Caco-2 (cell line): ENCODE data around the gene UCHL5. TPM values are rescaled to one million over a fixed set of nuclear protein-coding genes. Genes with fewer than 3 reads are reported as not detected.

ENCODE experiments used
- BruUV-seq: library from RNA; stranded (reverse); fragments of 400-500 nt; replicated peaks from 2 replicates; lab custom pipeline; 2021; lab: Mats Ljungman, UMichigan
- CTCF ChIA-PET: fragments of 300-600 bp; sonication (Branson Sonifier 250); formaldehyde crosslinking; loops from one replicate; lab custom pipeline; 2022; ENCODE audit warnings: antibody characterized with exemption; lab: Charles Lee
- POLR2A ChIA-PET: fragments of 300-600 bp; sonication (Branson Sonifier 250); formaldehyde crosslinking; loops from one replicate; lab custom pipeline; 2022; ENCODE audit warnings: antibody characterized with exemption; lab: Charles Lee
- DNase-seq, 2 experiments: peaks; one replicate each; pipeline versions ENCODE4 v3.0.0 to v3.0.0-alpha.2; 2020 to 2022
- H3K27me3 ChIP-seq: replicated peaks from 2 replicates; pipeline ENCODE4 v1.6.0; 2011; ENCODE audit warnings: low read length; ENCODE audit not compliant: control insufficient read depth, insufficient read depth
- H3K36me3 ChIP-seq: 2 replicates; pipeline ENCODE4 v1.5.1; 2011; ENCODE audit warnings: low read length; ENCODE audit not compliant: control insufficient read depth, insufficient read depth
- H3K4me1 ChIP-seq: fragments of 250-450 bp; sonication (Bioruptor Pico); 2 replicates; pipeline ENCODE4 v1.5.1; 2020; ENCODE audit warnings: mild to moderate bottlenecking
- H3K4me3 ChIP-seq: 2 replicates; pipeline ENCODE4 v1.5.1; 2011; ENCODE audit warnings: low read depth, mild to moderate bottlenecking, control low read depth, low read length
- H3K9me3 ChIP-seq: fragments of 250-450 bp; sonication (Bioruptor Pico); 2 replicates; pipeline ENCODE4 v1.5.1; 2020; ENCODE audit warnings: mild to moderate bottlenecking, moderate library complexity
- H3K27ac Mint-ChIP-seq: one replicate; pipeline ENCODE4 v1.8.0; 2022; ENCODE audit warnings: mixed read lengths; ENCODE audit not compliant: unreplicated experiment
- H3K27me3 Mint-ChIP-seq: one replicate; pipeline ENCODE4 v1.8.0; 2022; ENCODE audit warnings: mixed read lengths; ENCODE audit not compliant: insufficient read depth, unreplicated experiment
- H3K36me3 Mint-ChIP-seq: one replicate; pipeline ENCODE4 v1.8.0; 2022; ENCODE audit warnings: mild to moderate bottlenecking, mixed read lengths; ENCODE audit not compliant: insufficient read depth, unreplicated experiment
- H3K4me1 Mint-ChIP-seq: one replicate; pipeline ENCODE4 v1.8.0; 2022; ENCODE audit warnings: low read depth, mixed read lengths; ENCODE audit not compliant: unreplicated experiment
- H3K4me3 Mint-ChIP-seq: one replicate; pipeline ENCODE4 v1.8.0; 2022; ENCODE audit warnings: mild to moderate bottlenecking, moderate library complexity, mixed read lengths; ENCODE audit not compliant: unreplicated experiment
- H3K9me3 Mint-ChIP-seq: one replicate; pipeline ENCODE4 v1.8.0; 2022; ENCODE audit warnings: mixed read lengths; ENCODE audit not compliant: unreplicated experiment
- CTCF ChIP-seq, 2 experiments: fragments of 200-600 bp in 1 of 2; IDR thresholded peaks; 1 replicate in 1 of 2; 2 replicates in 1 of 2; pipeline versions ENCODE4 v1.5.1 to v1.8.0; 2011 to 2022; ENCODE audit warnings: antibody characterized with exemption in 1 of 2, control low read depth in 1 of 2, inconsistent platforms in 1 of 2, low read depth in 1 of 2, low read length in 1 of 2, mild to moderate bottlenecking in 1 of 2, moderate library complexity in 1 of 2; ENCODE audit not compliant: insufficient read depth in 1 of 2, severe bottlenecking in 1 of 2, unreplicated experiment in 1 of 2
- intact Hi-C: fragments of 100-400 bp; cut with micrococcal nuclease; formaldehyde crosslinking; loops from one replicate; pipeline ENCODE4 v1.10.0; 2022; ENCODE audit not compliant: unreplicated experiment
- total RNA-seq: library from RNA; stranded (reverse); gene quantifications from 2 replicates; pipeline ENCODE4 v1.2.3, GENCODE V29; 2022

The UCHL5 gene
- total RNA-seq, 1 experiment from 2014 or later: 49.6 TPM

- Mint-ChIP-seq H3K4me1 (peaks cover 13% of the 10 kb centered on the region), H3K27me3 (no peaks in the 10 kb centered on the region), H3K9me3 (no peaks in the 10 kb centered on the region), H3K27ac (peak overlapping the region; percentile 75), H3K4me3 (peak overlapping the region; percentile 79), H3K36me3 (peaks cover 13% of the 10 kb centered on the region)
- no TSS peak for BruUV-seq
- H3K9me3 ChIP-seq: no peaks in the 10 kb centered on the region
- ChIA-PET POLR2A (no interaction called here), CTCF (no interaction called here)
- H3K4me3 ChIP-seq: peak overlapping the region; percentile 57
- H3K36me3 ChIP-seq: no peaks in the 10 kb centered on the region
- H3K27me3 ChIP-seq: no peaks in the 10 kb centered on the region
- DNase-seq: no peak
- H3K4me1 ChIP-seq: peaks cover 8% of the 10 kb centered on the region; the same call in 1 of the 2 replicates
- no peak for TF ChIP-seq CTCF (IDR thresholded peaks at IDR 0.05; ENCODE audit: insufficient read depth in 1 of 2, low read depth in 1 of 2, low read length in 1 of 2, severe bottlenecking in 1 of 2, unreplicated experiment in 1 of 2)
- intact Hi-C loops: loop anchor here (2.0 kb wide), 1 partner anchor 33 kb away; no protein-coding TSS in a partner anchor
Observed at GRCh38 chr1:193103759-193104501, 44.8 kb upstream of the UCHL5 start.

GRCh38 chr1:193102662-193103061, 43.5 kb upstream of the UCHL5 start:
- no peak overlapping the region for H3K4me3 Mint-ChIP-seq
- no peaks in the 10 kb centered on the region for H3K27me3 ChIP-seq
- ChIA-PET POLR2A (interaction anchor here (0.6 kb wide), 2 partner anchors 9 to 13 kb away, joined by 4 read pairs; no protein-coding TSS in a partner anchor), CTCF (no interaction called here)
- no peak for TF ChIP-seq CTCF (IDR thresholded peaks at IDR 0.05; ENCODE audit: insufficient read depth in 1 of 2, low read depth in 1 of 2, low read length in 1 of 2, severe bottlenecking in 1 of 2, unreplicated experiment in 1 of 2)
- peaks cover 13% of the 10 kb centered on the region for H3K36me3 Mint-ChIP-seq
- peaks cover 8% of the 10 kb centered on the region; the same call in 1 of the 2 replicates for H3K4me1 ChIP-seq
- no peaks in the 10 kb centered on the region for H3K9me3 Mint-ChIP-seq
- no peaks in the 10 kb centered on the region for H3K36me3 ChIP-seq
- DNase-seq: no peak
- BruUV-seq: no TSS peak
- intact Hi-C loops: no loop called here
- no peaks in the 10 kb centered on the region for H3K9me3 ChIP-seq
- no peak overlapping the region for H3K4me3 ChIP-seq
- no peak overlapping the region for H3K27ac Mint-ChIP-seq
- peaks cover 13% of the 10 kb centered on the region for H3K4me1 Mint-ChIP-seq
- H3K27me3 Mint-ChIP-seq: no peaks in the 10 kb centered on the region

GRCh38 chr1:193094112-193094511, 35.0 kb upstream of the UCHL5 start:
- intact Hi-C loops: no loop called here
- Histone ChIP-seq H3K4me1 (no peaks in the 10 kb centered on the region), H3K4me3 (no peak overlapping the region), H3K27me3 (no peaks in the 10 kb centered on the region), H3K9me3 (no peaks in the 10 kb centered on the region), H3K36me3 (no peaks in the 10 kb centered on the region)
- BruUV-seq: no TSS peak
- ChIA-PET CTCF (no interaction called here), POLR2A (interaction anchor here (0.6 kb wide), 1 partner anchor 9 kb away, joined by 4 read pairs; no protein-coding TSS in a partner anchor)
- no peak for TF ChIP-seq CTCF (IDR thresholded peaks at IDR 0.05; ENCODE audit: insufficient read depth in 1 of 2, low read depth in 1 of 2, low read length in 1 of 2, severe bottlenecking in 1 of 2, unreplicated experiment in 1 of 2)
- peaks cover 6% of the 10 kb centered on the region for H3K36me3 Mint-ChIP-seq
- H3K4me3 Mint-ChIP-seq: no peak overlapping the region
- H3K27ac Mint-ChIP-seq: no peak overlapping the region
- DNase-seq: no peak
- H3K27me3 Mint-ChIP-seq: no peaks in the 10 kb centered on the region
- H3K4me1 Mint-ChIP-seq: no peaks in the 10 kb centered on the region
- H3K9me3 Mint-ChIP-seq: no peaks in the 10 kb centered on the region
